ENCODE results near the gene TLCD4. TPM values are rescaled to one million over a fixed set of nuclear protein-coding genes. Genes with fewer than 3 reads are reported as not detected.

The TLCD4 gene
- total and polyA plus RNA-seq, 2 of the 8 experiments (the other 6 are each of a cell fraction or from before 2014, with no cell fraction given): 0.79 to 4.2 TPM

DNA sequence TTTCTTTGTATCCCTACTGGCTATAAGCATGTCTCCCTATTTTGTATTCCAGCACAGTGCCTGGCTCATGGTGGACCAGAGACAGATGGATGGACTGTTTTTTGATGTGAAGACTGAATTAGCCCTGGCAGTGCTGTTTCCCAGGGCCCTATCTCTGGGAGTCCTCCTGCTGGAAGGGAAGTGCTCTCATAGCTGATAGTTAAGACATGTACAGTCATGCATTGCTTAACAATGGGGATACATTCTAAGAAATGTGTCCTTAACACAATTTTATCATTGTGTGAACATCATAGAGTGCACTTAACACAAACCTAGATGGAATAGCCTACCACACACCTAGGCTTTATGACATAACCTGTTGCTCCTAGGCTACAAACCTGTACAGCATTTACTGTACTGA lies 21.1 kb downstream of the TLCD4 start:
- Histone ChIP-seq H2AFZ (ENCODE audit: low read length) (no peak overlapping the region), H3K79me1 (ENCODE audit: low read depth, low read length) (no peaks in the 10 kb centered on the region; the same call in 1 of the 2 replicates), H3K36me3 (ENCODE audit: control insufficient read depth in 2 of 4, insufficient read depth in 4 of 4, low read length in 3 of 4) (no peaks in the 10 kb centered on the region), H3K9ac (replicated peaks in 1 of 4; ENCODE audit: extremely low read depth in 1 of 4, low read depth in 3 of 4, low read length in 3 of 4) (no peak overlapping the region), H4K91ac (replicated peaks; ENCODE audit: insufficient read length, low read length) (no peak overlapping the region), H2BK15ac (ENCODE audit: low read length) (no peak overlapping the region), H3K14ac (ENCODE audit: insufficient read length) (no peak overlapping the region), H3K4me3 (ENCODE audit: extremely low read depth in 1 of 4, insufficient read depth in 2 of 4, low read depth in 3 of 4, low read length in 4 of 4) (no peak overlapping the region), H4K8ac (ENCODE audit: extremely low read depth, insufficient read depth, low read length) (no peak overlapping the region), H3K4me1 (replicated peaks in 1 of 4; ENCODE audit: control insufficient read depth in 3 of 4, insufficient read depth in 4 of 4, low read length in 3 of 4) (peaks cover 0 to 3% (median 0%) of the 10 kb centered on the region in 4 experiments; a peak in 1 of 7 replicates), H3K18ac (ENCODE audit: extremely low read depth, low read length) (no peak overlapping the region), H3K9me3 (ENCODE audit: insufficient read depth in 2 of 2, low read depth in 1 of 2, low read length in 1 of 2) (no peaks in the 10 kb centered on the region), H2AK5ac (ENCODE audit: low read depth, low read length) (no peak overlapping the region), H3K4me2 (ENCODE audit: insufficient read depth in 1 of 2, low read depth in 2 of 2, low read length in 2 of 2) (no peak overlapping the region), H2BK20ac (ENCODE audit: low read length) (no peak overlapping the region), H2BK12ac (ENCODE audit: low read depth, low read length) (no peak overlapping the region), H2BK5ac (ENCODE audit: low read depth, low read length) (no peak overlapping the region), H3K27ac (ENCODE audit: low read depth, low read length) (no peak overlapping the region), H3K4ac (replicated peaks; ENCODE audit: insufficient read length, low read depth, low read length) (no peak overlapping the region), H3K23me2 (ENCODE audit: low read depth, low read length) (no peaks in the 10 kb centered on the region), H4K20me1 (replicated peaks in 1 of 2; ENCODE audit: control insufficient read depth in 1 of 2, insufficient read depth in 2 of 2, low read length in 2 of 2) (no peaks in the 10 kb centered on the region), H2BK120ac (replicated peaks; ENCODE audit: low read depth, low read length) (no peak overlapping the region), H3K79me2 (ENCODE audit: control insufficient read depth in 1 of 2, insufficient read depth in 2 of 2, low read length in 2 of 2) (no peaks in the 10 kb centered on the region; a peak in 1 of 4 replicates), H3K56ac (replicated peaks; ENCODE audit: insufficient read length, low read depth, low read length) (no peak overlapping the region), H3K27me3 (replicated peaks in 1 of 4; ENCODE audit: control insufficient read depth in 3 of 4, extremely low read depth in 1 of 4, insufficient read depth in 3 of 4, low read length in 3 of 4) (no peaks in the 10 kb centered on the region), H4K5ac (ENCODE audit: insufficient read length, low read depth, low read length) (no peak overlapping the region), H3K23ac (ENCODE audit: insufficient read length) (no peak overlapping the region)
- ChIA-PET POLR2A (ENCODE audit: partially characterized antibody) (no interaction called here), CTCF (ENCODE audit: partially characterized antibody) (interaction anchor here (3.0 kb wide), 1 partner anchor 21 kb away, joined by 23 read pairs; the partner anchor contains the start of gene TLCD4)
- DNase-seq (ENCODE audit: low read depth in 1 of 2, low spot score in 2 of 2) (no peak), FAIRE-seq (no peak)
- TF ChIP-seq KDM5A (IDR thresholded peaks at IDR 0.05; ENCODE audit: low read length): no peak

Data from H1 (cell line).